Germinal center (tissue), 1 donor: ENCODE measurements around the gene SEBOX.

Experiments
- DNase-seq: peaks from one replicate; pipeline ENCODE4 v3.0.0; 2012; ENCODE audit warnings: mixed read lengths, low spot score

SEBOX gene

DNA sequence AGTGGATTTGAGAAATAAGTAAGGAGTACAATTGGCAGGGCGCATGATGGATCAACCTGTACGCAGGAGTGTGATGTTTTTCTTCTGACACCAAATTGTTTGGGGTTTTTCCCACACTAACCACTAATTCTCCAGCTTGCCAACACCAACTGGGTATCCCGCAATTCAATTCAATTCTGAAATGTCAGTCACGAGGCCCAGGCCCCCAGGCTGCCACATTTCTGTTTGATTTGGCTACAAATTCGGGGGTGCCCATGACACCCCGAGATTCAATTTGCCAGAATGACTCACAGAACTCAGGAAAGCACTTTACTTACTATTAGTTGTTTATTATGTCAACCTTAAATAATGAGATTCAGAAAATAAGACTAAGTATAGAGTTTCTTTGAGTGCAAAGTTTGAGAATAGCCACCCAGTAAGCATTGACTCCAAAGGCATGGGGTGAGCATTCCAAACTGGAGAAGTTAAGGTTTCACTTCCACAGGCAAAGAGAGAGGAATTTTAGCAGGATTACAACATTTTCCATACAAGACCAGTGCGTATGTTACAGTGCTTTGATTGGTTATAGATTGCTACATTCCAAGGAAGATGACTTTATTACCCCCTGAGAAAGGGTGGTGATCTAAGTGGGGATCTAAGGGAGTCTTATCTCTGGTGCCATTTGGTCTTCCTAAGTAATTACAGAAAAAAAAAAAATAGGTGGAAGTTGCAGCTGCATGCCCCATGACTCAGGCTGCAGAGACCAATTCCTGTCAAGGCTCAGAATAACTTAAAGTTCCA, 29.5 kb upstream of the SEBOX start:
- no peak for DNase-seq

DNA sequence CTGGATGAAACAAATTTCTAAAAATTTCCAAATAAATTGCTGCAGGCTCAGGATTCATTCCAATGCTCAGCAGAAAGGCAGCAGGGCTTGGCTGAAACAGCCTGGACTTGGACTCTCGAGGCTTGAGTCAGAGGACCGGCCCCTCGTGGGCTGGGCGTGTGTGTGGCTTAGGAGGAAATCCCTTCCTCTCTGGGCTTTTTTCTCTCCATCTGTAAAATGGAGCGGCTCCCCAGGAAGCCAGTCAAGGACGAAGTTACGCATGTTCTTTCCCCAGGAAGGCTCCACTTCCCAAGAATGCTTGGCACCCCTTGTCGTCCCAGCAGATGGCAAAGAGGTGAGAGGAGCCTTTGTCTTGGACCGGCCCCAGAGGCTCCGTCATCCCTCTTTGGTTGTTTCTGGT, 27.5 kb upstream of the SEBOX start:
- no peak for DNase-seq

DNA sequence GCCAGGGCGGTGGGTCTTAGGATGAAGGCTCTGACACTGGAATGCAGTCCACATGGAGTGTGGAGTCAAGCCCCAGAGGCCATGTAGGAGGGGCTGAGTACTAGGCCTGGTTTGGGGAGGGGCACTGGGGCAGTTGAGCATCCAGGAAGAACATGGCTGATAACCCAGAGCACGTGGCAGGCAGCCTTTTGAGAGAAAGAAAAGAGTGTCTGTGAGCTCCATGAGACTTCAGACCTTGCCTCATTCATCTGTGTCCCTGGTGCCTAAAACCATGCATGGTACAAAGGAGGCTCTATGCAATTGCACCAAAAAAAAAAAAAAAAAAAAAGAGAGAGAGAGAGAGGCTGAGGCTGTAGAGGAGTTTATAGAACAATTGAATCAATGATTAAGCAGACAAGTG, 26.4 kb upstream of the SEBOX start:
- no peak for DNase-seq

DNA sequence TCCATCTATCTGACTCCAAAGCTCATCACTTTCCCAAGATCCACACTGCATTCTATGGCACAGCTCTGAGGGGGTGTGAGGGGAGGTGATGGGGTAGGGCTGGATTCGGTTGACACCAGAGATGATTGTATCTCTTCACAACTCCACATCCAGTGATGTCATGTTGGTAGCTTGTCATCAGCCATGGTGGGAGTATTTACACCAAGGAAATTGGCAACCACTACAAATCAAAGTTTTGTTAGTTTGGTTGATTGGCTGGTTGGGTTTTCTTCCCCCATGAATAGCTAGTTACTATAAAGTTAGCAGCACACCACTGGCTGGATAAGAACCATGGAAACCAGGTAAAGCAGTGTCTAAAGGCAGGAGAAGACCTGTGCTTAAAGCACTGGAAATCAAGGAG, 26.0 kb upstream of the SEBOX start:
- DNase-seq, result no peak

DNA sequence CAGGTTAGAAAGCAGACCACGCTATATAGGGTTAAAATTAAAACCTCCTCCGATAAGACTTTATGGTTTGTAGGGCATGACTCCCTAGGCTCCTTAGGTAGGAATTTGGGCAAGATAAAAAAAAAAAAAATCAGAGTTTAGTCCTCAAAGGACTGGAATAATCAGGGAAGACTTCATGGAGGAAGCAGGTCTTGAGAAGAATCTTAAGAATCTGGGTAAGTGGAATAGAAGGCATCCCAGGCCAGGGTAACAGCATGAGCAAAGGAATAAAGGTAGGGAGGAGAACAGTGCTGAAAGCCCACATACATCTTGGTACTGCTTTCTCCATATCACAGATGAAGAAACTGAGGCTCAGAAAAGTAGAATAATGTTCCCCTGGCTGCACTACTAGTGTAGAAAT, 25.6 kb upstream of the SEBOX start:
- DNase-seq, result no peak

DNA sequence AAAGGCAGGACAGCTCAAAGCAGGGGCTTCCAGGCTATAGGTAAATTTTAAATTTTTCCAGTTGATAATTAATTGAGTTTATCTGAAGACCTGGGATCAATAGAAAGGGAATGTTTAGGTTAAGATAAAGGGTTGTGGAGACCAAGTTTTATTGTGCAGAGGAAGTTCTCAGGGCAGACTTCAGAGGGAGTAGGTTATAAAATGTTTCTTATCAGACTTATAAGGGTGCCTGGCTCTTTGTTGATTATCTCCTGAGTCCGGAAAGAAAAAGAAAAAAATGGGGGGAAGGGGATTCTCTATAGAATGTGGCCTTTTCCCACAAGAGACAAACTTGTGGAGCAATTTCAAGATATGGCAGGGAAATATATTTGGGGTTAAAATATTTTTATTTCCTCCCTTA, 25.1 kb upstream of the SEBOX start:
- no peak for DNase-seq

DNA sequence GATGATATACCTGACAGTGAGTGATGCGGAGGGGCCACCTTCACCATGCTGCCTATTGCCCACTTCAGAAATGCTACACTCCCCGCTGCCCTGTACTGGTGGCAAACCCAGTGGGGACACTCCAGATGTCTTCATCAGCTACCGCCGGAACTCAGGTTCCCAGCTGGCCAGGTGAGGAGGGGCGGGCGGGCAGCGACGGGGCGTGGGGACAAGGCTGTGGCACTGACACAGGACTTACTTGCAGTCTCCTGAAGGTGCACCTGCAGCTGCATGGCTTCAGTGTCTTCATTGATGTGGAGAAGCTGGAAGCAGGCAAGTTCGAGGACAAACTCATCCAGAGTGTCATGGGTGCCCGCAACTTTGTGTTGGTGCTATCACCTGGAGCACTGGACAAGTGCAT, 23.1 kb upstream of the SEBOX start:
- no peak for DNase-seq

DNA sequence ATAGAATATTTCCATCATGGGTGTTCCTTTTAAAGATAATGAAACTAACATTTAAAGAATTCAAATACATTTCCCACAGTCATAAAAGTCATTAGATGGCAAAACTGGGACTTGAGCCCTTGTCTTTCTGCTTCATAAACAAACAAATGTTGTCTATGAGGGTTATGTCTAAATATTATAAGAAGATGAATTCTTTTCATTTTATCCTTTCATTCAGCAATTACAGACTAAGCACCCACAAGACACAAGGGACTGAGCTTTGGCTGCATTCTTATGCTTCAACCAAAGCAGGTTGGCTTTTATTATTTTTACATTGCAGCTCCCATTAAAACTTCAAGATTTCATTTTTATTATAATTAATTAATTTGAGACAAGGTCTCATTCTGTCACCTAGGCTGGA, 21.4 kb upstream of the SEBOX start:
- DNase-seq, result no peak

DNA sequence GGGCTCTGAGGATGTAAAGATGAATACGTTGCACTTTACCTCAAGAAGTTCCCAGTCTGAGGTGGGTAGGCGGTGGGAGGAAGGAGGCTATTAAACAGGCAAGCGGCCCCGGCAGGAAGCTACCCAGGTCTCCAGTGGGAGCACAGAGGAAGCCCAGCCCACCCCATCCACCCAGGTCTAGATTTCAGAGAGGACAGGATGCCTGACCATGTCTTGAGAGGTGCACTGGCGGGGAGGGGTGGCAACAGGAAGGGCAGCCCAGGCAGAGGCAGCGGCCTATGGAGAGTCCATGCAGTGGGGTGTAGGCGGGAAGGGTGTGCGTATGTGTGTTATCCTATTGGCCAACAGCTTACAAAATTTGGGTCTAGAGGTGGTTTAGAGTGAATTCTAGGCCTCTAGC, 20.4 kb upstream of the SEBOX start:
- DNase-seq, result no peak

DNA sequence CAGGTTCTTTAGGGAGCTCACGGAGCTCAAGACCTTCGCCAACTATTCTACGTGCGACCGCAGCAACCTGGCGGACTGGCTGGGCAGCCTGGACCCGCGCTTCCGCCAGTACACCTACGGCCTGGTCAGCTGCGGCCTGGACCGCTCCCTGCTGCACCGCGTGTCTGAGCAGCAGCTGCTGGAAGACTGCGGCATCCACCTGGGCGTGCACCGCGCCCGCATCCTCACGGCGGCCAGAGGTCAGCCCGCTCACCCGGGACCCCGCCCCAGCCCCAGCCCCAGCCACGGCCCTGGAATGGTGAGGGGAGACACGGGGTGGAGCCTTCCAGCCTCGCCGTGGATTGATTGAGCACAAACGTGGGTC, 20.0 kb upstream of the SEBOX start:
- no peak for DNase-seq

DNA sequence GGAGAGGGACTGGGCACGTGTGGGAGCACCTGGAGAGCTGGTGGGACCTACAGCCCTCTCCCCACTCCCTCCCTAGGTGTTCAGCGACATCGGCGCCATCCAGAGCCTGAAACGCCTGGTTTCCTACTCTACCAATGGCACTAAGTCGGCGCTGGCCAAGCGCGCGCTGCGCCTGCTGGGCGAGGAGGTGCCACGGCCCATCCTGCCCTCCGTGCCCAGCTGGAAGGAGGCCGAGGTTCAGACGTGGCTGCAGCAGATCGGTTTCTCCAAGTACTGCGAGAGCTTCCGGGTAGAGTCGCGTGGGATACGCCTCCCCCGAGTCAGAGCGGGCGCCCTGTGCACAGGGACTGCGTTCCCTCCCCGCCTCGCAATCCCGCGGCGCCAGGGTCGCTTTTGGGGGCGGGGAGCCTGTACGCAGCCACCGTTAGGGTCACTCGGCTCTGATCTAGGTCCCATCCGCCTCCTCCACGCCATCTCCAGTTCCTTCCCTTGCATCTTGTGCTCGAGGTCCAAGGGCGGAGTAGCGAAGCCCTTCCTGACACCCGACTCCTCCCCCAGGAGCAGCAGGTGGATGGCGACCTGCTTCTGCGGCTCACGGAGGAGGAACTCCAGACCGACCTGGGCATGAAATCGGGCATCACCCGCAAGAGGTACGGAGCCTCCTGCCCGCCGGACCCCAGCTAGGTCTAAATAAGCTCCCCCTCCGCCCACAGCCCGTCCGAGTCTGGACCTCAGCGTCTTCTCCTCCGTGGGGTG, 19.5 kb upstream of the SEBOX start:
- peak; percentile 33 for DNase-seq

DNA sequence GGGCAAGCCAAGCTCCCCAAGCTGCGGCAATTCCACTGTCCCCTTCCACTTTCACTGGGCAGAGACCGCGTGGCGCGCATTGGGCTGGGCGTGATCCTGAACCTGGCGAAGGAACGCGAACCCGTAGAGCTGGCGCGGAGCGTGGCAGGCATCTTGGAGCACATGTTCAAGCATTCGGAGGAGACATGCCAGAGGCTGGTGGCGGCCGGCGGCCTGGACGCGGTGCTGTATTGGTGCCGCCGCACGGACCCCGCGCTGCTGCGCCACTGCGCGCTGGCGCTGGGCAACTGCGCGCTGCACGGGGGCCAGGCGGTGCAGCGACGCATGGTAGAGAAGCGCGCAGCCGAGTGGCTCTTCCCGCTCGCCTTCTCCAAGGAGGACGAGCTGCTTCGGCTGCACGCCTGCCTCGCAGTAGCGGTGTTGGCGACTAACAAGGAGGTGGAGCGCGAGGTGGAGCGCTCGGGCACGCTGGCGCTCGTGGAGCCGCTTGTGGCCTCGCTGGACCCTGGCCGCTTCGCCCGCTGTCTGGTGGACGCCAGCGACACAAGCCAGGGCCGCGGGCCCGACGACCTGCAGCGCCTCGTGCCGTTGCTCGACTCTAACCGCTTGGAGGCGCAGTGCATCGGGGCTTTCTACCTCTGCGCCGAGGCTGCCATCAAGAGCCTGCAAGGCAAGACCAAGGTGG, 16.3 kb upstream of the SEBOX start:
- no peak for DNase-seq

DNA sequence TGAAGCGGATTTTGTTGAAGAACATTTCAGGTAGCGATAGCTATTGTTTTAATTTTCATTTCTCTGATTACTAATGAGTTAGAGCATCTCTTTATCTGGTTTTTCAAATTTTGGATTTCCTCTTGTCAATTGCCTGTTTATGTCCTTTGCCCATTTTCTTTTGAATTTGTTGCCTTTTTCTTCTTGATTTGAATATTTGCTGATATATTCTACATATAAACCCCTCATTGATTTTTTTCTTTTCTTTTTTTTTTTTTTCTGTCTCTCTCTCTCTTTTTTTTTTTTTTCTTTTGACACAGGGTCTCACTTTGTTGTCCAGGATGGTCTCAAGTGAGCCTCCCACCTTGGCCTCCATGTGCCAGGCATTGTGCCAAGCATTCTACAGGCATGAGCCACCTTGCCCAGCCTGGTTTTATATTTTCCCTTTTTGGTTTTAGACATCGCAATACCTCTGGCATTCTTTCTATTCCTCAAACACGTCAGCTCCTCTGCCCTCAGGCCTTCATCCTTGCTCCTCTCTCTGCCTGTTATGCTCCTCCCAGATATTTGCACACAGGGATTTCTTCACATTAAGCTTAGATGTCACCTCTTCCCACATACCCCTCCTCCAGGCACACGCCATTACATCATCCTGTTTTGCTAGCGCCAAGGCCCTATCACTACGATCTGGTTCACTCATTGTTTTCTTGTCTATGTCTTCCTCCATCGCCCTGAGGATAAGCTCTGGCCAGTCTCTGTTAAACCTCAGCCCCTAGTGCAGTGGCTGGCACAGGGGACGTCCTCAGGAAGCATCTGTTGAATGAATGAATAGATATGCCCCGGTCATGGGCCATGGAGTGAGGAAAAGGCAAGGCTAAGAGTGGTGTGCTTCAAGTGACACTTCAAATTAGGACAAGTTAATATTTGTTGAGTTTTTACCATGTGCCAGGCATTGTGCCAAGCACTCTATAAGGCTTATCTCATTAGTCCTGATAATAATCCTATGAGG, 15.1 kb upstream of the SEBOX start:
- DNase-seq, result no peak

DNA sequence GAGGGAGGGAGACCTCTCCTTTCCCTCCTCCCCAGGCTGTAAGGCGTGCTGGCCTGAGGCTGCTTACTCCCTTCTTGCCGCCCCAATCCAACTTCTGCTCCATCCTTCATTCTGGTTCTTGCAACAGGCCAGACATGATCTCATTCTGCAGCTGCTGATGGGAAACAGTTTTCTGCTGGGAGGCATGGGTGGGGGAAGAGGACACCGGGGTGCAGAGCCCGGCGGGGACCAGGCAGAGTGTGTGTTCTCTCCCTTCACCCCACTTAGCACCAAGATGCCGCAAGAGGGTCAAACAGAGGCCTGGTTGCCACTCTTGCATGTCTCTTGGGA, 7.9 kb upstream of the SEBOX start:
- no peak for DNase-seq

DNA sequence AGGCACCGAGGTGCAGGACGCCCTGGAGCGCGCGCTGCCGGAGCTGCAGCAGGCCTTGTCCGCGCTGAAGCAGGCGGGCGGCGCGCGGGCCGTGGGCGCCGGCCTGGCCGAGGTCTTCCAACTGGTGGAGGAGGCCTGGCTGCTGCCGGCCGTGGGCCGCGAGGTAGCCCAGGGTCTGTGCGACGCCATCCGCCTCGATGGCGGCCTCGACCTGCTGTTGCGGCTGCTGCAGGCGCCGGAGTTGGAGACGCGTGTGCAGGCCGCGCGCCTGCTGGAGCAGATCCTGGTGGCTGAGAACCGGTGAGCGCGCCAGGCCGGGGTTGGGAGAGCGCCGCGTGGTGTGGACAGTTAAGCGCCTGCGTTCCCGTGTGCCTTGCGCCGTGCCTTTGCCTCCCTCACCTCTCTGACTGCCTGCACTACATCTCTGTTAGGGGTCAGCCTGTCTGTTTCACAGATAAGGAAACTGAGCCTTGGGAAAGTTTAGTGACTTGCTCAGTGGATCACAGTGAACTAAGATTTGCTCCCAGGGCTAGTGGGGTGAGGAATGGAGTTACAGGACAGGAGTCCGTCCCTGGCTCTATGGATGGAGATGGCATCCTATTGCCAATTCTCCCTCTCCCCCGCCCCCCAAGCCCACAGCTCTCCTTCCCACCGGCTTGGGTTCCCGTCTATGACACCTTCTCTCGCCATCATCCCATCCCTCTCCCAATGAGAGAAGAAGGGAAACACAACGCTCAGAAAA, 7.4 kb upstream of the SEBOX start:
- DNase-seq, result peak; percentile 36

DNA sequence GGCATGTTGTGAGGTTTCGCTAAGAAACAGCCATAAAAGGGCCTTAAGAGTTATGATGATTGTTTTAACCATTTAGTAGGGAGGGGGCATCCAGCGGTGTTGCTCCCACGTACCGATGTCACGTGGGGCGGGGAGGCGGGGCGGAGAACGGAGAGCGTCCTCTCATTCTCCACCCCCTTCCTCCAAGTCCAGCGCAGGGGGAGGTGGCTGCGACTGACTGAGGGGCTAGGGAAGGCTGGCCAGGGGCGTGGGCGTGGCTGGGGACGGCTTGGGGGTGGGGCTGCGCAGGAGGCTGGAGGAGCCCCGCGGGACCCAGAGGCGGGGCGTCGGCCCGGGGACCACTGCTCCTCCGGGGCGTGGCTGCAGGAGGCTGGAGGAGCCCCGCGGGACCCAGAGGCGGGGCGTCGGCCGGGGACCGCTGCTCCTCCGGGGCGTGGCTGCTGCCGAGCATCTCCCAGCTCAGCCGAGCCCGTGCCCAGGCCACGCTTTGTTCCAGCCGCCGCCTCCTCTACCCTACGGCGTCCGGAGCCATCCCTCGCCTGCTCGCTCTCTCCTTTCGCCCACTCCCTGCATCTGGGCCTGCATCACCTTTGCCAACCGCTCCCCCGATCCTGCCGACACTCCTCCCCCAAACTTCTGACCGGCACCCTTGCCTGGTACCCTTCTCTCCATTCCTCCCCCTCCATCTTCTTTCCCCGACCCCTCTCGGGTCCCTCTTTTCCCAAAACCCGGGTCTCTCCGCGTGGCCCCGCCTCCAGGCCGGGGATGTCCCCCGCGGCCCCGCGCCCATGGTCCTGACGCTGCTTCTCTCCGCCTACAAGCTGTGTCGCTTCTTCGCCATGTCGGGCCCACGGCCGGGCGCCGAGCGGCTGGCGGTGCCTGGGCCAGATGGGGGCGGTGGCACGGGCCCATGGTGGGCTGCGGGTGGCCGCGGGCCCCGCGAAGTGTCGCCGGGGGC, 6.5 kb upstream of the SEBOX start, which contains the start of gene SARM1:
Gene SARM1, plus strand, starts transcription at position 450 of the 958 bp plus-strand sequence. Its CDS starts 339 bp downstream, at position 789.
- DNase-seq, result peak; percentile 93

DNA sequence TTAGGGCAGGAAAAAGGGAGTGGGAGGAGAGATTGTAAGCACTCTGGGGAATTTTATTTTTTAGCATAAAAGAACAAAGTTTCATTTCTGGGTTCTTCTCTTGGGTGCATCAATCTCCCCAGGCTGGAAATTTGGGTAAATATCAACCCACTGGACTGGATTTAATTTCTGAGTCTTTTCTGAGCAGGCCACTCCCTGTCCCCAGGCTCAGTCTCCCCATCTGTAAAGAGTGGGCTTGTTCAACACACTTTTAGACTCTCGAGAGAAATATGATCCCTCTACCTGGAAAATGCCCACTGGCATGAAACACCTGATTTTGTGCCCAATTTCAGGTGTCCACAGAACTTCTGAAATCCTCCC, 5.7 kb upstream of the SEBOX start:
- DNase-seq, result no peak

DNA sequence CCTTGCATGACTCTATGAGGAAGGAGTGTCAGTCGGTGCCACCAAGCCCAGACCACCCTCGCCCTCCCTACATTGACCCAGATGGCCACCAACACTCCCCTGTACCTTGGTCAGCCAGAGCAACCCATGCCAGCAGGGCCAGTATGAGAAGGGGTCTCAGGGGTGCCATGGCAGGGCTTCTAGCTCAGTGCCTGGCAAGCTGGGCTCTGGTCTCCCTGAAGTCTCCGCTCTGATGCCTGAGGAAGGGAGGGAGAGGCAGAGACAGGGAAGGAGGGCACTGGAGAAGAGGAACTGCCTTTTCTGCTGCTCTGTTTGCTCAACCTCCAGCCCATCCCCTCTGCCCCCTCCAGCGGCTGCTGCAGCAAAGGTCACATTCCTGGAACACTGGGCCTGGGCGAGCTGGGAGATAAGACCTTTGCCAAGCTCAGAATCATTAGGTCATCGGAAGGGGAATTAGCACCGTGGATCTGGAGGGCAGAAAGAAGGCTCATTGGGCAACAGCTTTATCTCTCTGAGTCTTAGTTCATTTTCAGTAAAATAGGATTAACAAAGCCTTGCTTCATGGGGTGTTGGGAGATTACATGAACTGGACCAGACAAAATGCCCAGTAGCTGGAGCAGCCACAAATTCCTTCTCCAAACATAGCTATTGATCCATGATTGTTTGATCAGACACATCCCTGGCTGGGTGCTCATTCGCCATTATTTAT, 5.2 kb upstream of the SEBOX start, which contains the start of gene VTN:
Gene VTN, minus strand, starts transcription at position 273 of the 709 bp plus-strand sequence. Its CDS starts 104 bp downstream, at position 169.
- DNase-seq, result no peak

DNA sequence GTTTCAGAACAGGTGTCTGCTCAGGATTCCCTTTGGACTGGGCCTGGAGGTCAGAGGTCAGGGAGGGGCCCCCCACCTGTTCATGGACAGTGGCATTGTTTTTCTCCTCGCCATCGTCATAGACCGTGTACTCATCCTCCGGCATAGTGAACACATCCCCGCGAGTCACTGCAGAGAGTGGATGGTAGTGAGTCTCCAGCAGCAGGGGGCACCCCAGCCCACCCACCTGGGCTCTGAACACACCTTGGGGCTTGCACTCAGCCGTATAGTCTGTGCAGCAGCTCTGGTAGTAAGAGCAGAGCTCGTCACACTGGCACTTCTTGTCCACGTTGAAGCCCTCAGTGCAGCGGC, 4.7 kb upstream of the SEBOX start:
- DNase-seq, result no peak
